Naive B cell (primary cell): ENCODE results near the gene SMURF2. TPM values are rescaled to one million over a fixed set of nuclear protein-coding genes. Genes with fewer than 3 reads are reported as not detected.
A peak's percentile ranks its signal among the peaks of the same experiment; 100 is the strongest.

ENCODE experiments used
- ATAC-seq, 2 donors: fragments of 150-1000 bp; cut with Tn5 transposase; 2 replicates each; pipeline ENCODE4 v1.10.0; 2021; ENCODE audit warnings: low read depth in 2 of 2, mild to moderate bottlenecking in 2 of 2, moderate library complexity in 2 of 2
- DNase-seq: peaks from one replicate; pipeline ENCODE4 v3.0.0; 2022
- H3K27ac Mint-ChIP-seq, 6 donors: one replicate each; pipeline ENCODE4 v1.8.0; 2020 to 2022; ENCODE audit warnings: mild to moderate bottlenecking in 6 of 6, mixed read lengths in 6 of 6, moderate library complexity in 5 of 6, inconsistent platforms in 2 of 6
- H3K27me3 Mint-ChIP-seq, 3 donors: one replicate each; pipeline ENCODE4 v1.8.0; 2021 to 2022; ENCODE audit warnings: mixed read lengths in 3 of 3, mild to moderate bottlenecking in 1 of 3
- H3K36me3 Mint-ChIP-seq, 2 donors: one replicate each; pipeline ENCODE4 v1.8.0; 2020 to 2022; ENCODE audit warnings: mixed read lengths in 2 of 2, inconsistent platforms in 1 of 2, mild to moderate bottlenecking in 1 of 2
- H3K4me1 Mint-ChIP-seq, 3 donors: one replicate each; pipeline ENCODE4 v1.8.0; 2020 to 2022; ENCODE audit warnings: mixed read lengths in 3 of 3, inconsistent platforms in 1 of 3, mild to moderate bottlenecking in 1 of 3, moderate library complexity in 1 of 3
- H3K4me3 Mint-ChIP-seq, 8 donors: one replicate each; pipeline ENCODE4 v1.8.0; 2020 to 2022; ENCODE audit warnings: mild to moderate bottlenecking in 8 of 8, mixed read lengths in 8 of 8, moderate library complexity in 8 of 8, inconsistent platforms in 2 of 8
- H3K9me3 Mint-ChIP-seq, 7 donors: one replicate each; pipeline ENCODE4 v1.8.0; 2020 to 2022; ENCODE audit warnings: mixed read lengths in 7 of 7, mild to moderate bottlenecking in 5 of 7, inconsistent platforms in 2 of 7, moderate library complexity in 1 of 7
- polyA plus RNA-seq, 6 donors: library from polyadenylated mRNA; unstranded; fragments of 300-500 nt; fragmentation: Illumina TruSeq; gene quantifications; one replicate each; pipeline ENCODE4 v1.2.3, GENCODE V29; 2021; ENCODE audit warnings: low read depth in 6 of 6

The SMURF2 gene
- polyA plus RNA-seq, 6 donors from 2014 or later = 6.9 to 12.8 (median 10.3) TPM

DNA sequence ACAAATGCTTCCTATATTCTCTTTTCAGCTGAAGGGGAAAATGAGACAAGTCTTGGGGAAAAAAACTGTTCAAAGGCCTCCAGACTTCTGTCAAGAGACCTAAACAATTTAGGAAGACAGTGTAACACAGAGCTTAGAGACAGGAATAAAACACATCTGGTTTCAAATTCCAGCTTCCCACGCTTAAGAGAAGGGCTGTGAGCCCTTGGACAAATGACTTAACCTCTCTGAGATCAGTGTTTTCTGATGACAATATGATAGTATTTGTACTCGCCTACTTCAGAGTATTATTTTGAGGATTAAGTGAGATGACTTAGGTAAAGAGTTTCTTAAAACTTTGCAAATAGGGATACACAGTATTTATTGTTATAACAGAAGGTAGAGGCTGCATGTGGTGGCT lies 29.5 kb downstream of the SMURF2 start:
- no peak for DNase-seq
- peaks cover 47 to 64% (median 58%) of the 10 kb centered on the region in 3 donors for H3K4me1 Mint-ChIP-seq
- ATAC-seq = no peak
- H3K27me3 Mint-ChIP-seq = no peaks in the 10 kb centered on the region
- no peaks in the 10 kb centered on the region for H3K36me3 Mint-ChIP-seq
- no peaks in the 10 kb centered on the region for H3K9me3 Mint-ChIP-seq
- H3K27ac Mint-ChIP-seq = peak overlapping the region in 3 of 6 donors; percentile 26 to 56 (median 26)
- no peak overlapping the region for H3K4me3 Mint-ChIP-seq

DNA sequence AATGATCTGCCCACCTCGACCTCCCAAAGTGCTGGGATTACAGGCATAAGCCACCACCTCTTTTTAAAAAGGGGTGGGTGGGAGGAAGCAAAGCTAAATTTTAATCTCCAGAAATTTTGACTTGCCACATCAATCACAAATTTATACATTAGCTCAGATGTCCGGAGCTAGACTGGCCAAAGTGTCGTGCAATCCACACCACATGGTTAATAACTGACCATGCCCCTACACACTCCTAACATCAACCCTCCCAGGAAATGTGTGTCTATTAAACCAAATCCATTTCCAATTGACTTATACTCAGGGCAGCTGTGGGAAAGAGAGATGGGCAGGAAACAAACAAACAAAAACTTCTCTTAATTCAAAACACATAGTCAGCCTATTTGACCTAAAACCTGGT lies 29.9 kb downstream of the SMURF2 start:
- no peak for ATAC-seq
- H3K4me3 Mint-ChIP-seq = no peak overlapping the region
- no peak for DNase-seq
- H3K27me3 Mint-ChIP-seq = no peaks in the 10 kb centered on the region
- H3K36me3 Mint-ChIP-seq = no peaks in the 10 kb centered on the region
- H3K4me1 Mint-ChIP-seq = peaks cover 51 to 68% (median 58%) of the 10 kb centered on the region in 3 donors
- H3K27ac Mint-ChIP-seq = peak overlapping the region in 2 of 6 donors; percentile 26 to 56
- no peaks in the 10 kb centered on the region for H3K9me3 Mint-ChIP-seq

DNA sequence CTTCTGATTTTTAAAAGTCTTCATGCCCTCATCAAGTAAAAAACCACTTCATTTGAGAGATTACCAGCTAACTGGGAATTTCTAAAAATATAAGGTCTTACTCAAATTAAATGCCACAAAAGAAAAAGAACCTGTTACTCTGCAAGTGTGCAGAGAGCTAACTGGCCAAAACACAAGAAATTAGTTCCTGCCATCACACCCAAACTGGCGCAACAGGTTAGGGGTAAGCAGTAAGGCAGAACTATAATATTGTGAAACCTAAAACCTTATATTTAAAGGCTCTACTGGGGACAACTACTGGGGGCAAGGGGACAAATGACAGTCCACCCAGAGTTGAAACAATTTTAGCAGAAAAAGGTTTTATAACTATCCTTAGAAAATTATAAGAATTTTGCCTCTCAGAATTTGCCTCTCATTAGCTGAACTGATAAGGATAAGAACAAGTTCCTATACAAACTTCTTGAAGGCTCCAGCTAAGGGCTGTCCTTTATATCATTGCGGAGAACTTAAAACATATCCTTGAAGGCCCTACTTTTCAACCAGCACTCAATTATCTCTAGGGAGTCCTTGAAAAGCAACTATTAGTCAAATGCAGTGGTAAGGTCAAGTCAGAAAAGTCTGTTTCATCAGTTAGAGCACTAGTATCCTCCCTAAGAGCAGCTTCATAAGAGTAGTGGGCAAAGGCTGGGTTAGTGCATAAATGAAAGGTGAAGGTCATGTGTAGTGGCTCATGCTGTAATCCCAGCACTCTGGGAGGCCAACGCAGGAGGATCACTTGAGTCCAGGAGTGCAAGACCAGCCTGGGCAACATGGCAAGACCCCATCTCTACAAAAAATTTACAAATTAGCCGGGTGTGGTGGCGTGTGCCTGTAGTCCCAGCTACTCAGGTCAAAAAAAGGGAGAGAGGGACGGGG lies 31.5 kb downstream of the SMURF2 start:
- no peak overlapping the region for H3K4me3 Mint-ChIP-seq
- H3K27me3 Mint-ChIP-seq = no peaks in the 10 kb centered on the region
- peak overlapping the region in 3 of 6 donors; percentile 47 to 73 (median 49) for H3K27ac Mint-ChIP-seq
- peaks cover 0 to 2% of the 10 kb centered on the region in 2 donors for H3K36me3 Mint-ChIP-seq
- H3K9me3 Mint-ChIP-seq = no peaks in the 10 kb centered on the region
- DNase-seq (no peak), ATAC-seq (no peak)
- H3K4me1 Mint-ChIP-seq = peaks cover 45 to 65% (median 59%) of the 10 kb centered on the region in 3 donors

DNA sequence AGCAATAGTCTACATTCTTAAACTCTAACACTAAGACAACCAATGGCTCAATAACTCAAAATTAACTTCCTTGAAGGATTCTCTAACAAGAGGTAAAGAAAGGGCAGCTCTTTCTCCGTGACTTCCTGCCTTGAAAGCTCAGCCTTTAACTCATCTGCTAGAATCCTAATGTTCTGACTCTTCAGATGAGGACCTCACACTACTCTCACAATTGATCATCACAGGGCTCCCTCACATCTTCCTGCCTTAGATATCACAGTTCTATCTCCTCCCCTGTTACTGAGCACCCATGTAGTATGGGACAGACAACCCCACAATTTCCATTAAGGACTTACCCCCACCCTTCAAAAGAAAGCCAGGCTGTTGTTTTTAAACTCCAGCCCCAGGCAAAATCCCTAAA lies 33.5 kb downstream of the SMURF2 start:
- DNase-seq (no peak), ATAC-seq (no peak)
- Mint-ChIP-seq H3K4me1 (peaks cover 35 to 58% (median 50%) of the 10 kb centered on the region in 3 donors), H3K27me3 (no peaks in the 10 kb centered on the region), H3K4me3 (no peak overlapping the region), H3K9me3 (no peaks in the 10 kb centered on the region), H3K27ac (peak overlapping the region in 1 of 6 donors; percentile 11), H3K36me3 (peaks cover 0 to 4% of the 10 kb centered on the region in 2 donors)

DNA sequence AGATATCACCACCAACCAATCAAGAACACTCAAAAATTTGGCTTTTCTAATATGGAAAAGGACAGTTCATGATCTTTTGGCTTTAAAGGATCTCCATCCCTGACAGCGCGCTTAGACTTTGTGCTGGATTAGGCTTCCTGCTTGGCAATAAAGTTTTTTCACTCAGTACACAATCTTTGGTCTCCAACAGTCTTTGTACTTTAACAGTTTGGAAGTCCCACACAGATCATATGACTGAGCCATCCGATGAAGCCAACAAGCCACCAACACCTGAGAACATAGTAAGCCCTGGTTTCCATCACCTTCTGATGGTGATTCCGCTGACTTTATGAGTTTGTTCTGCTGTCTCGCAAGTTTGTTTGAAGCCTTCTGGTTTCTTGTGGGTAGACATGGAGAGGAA lies 34.3 kb downstream of the SMURF2 start:
- DNase-seq = no peak
- peaks cover 0 to 4% of the 10 kb centered on the region in 2 donors for H3K36me3 Mint-ChIP-seq
- H3K27ac Mint-ChIP-seq = peak overlapping the region in 1 of 6 donors; percentile 52
- no peaks in the 10 kb centered on the region for H3K9me3 Mint-ChIP-seq
- peaks cover 42 to 66% (median 46%) of the 10 kb centered on the region in 3 donors for H3K4me1 Mint-ChIP-seq
- H3K27me3 Mint-ChIP-seq = no peaks in the 10 kb centered on the region
- ATAC-seq = no peak
- no peak overlapping the region for H3K4me3 Mint-ChIP-seq

DNA sequence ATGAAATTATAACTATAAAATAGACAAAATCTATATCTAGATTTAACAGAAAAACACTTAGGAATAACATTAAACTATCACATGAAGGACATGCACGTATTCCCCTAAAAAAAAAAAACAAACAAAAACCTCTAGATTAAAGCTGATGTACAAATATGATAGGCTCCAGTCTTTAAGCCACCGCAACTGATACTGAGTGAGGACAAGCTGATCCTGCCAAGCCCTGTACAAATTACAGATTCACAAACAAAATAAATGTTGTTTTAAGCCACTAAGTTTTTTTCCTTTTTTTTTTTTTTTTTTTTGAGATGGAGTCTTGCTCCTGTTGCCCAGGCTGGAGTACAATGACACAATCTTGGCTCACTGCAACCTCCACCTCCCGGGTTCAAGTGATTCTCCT lies 35.3 kb downstream of the SMURF2 start:
- no peak overlapping the region for H3K4me3 Mint-ChIP-seq
- ATAC-seq = no peak
- no peaks in the 10 kb centered on the region for H3K27me3 Mint-ChIP-seq
- peak overlapping the region in 1 of 6 donors; percentile 40 for H3K27ac Mint-ChIP-seq
- no peak for DNase-seq
- H3K9me3 Mint-ChIP-seq = no peaks in the 10 kb centered on the region
- peaks cover 0 to 4% of the 10 kb centered on the region in 2 donors for H3K36me3 Mint-ChIP-seq
- H3K4me1 Mint-ChIP-seq = peaks cover 42 to 66% (median 43%) of the 10 kb centered on the region in 3 donors

DNA sequence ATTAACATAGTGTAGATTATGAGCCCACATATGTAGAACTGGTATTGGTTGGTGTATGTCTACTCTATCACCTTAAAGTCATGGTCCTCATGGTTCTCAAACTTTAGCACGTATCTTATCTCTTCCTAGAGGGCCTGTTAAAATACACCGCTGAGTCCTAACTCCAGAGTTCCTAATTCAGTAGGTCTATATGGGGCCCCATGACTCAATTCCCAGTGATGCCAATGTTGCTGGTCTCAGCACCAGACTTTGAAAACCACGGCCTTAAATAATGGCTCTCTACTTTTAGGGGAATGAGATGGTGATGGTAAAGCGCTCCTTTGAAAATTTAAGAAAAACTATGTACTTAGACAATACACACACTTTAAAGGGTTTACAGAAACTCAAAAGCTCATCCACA lies 36.6 kb downstream of the SMURF2 start:
- Mint-ChIP-seq H3K9me3 (no peaks in the 10 kb centered on the region), H3K4me1 (peaks cover 31 to 53% (median 31%) of the 10 kb centered on the region in 3 donors), H3K27me3 (no peaks in the 10 kb centered on the region), H3K27ac (peak overlapping the region in 2 of 6 donors; percentile 1 to 56), H3K4me3 (no peak overlapping the region), H3K36me3 (peaks cover 0 to 4% of the 10 kb centered on the region in 2 donors)
- ATAC-seq (no peak), DNase-seq (no peak)

DNA sequence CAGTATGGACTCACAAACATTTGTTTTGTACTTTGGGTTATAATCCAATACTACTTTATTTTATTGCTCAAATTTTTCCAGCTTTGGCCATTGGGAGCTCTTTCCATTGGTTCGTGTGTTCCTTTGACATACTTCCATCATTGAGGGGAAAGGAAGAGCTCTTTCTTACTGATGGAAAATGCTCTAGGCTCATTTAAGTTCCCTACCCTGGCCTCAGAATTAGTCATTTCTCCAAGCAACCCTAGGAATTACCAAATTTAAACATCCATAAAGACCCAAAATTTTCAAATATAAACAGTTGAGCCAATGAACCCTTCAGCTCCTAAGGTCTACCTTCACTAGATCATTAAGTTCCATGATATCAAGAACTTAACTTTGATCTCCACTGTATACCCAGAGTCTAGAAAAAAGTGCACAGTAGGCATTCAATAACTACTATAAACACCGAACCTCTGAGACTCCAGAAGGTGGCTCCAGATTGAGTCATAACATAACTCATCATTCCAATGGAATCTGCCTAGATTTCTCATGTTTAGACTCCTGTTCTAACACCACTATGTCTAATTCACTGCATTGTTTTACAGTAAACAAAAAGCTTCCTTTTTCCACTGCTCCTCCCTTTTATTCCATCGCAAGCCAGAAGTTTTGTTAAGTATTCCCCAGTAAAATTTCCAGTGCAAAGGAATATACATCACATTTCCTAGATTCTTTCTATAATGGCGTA lies 39.0 kb downstream of the SMURF2 start:
- no peak for ATAC-seq
- no peak overlapping the region for H3K4me3 Mint-ChIP-seq
- peaks cover 0 to 4% of the 10 kb centered on the region in 2 donors for H3K36me3 Mint-ChIP-seq
- peaks cover 18 to 44% (median 19%) of the 10 kb centered on the region in 3 donors for H3K4me1 Mint-ChIP-seq
- no peaks in the 10 kb centered on the region for H3K27me3 Mint-ChIP-seq
- no peak overlapping the region for H3K27ac Mint-ChIP-seq
- H3K9me3 Mint-ChIP-seq = no peaks in the 10 kb centered on the region
- no peak for DNase-seq

DNA sequence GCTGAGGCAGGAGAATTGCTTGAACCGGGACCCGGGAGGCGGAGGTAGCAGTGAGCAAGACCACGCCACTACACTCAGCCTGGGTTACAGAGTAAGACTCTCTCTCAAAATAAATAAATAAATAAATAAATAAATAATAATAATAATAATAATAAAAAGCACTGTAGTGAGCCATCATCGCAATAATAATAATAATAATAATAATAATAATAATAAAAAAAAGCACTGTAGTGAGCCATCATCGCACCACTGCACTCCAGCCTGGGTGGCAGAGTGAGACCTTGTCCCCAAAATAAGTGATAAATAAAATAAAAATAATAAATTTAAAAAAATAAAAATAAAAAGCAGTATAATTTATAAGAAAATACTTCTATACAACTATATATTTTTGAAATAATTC lies 40.3 kb downstream of the SMURF2 start:
- H3K9me3 Mint-ChIP-seq = no peaks in the 10 kb centered on the region
- ATAC-seq (no peak), DNase-seq (no peak)
- no peak overlapping the region for H3K27ac Mint-ChIP-seq
- H3K27me3 Mint-ChIP-seq = no peaks in the 10 kb centered on the region
- H3K36me3 Mint-ChIP-seq = peaks cover 0 to 4% of the 10 kb centered on the region in 2 donors
- H3K4me1 Mint-ChIP-seq = peaks cover 12 to 36% (median 22%) of the 10 kb centered on the region in 3 donors
- no peak overlapping the region for H3K4me3 Mint-ChIP-seq

DNA sequence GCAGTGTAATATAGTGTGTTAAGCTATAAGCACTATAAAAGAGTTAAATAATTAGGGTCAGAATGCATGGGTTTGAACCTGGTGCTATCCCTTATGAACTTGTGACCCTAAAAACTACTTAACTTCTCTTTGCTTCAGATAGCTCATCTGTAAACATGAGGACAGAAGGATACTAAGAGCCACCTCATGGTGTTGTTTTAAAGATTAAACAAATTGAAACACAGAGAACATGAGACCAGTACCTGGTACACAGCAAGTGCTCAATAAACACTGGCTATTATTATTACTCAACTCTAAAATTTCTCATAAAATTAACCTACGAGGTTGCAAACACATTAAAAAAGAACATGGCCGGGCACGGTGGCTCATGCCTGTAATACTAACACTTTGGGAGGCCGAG lies 43.3 kb downstream of the SMURF2 start:
- ATAC-seq = no peak
- no peak for DNase-seq
- H3K4me1 Mint-ChIP-seq = peaks cover 23 to 40% (median 33%) of the 10 kb centered on the region in 3 donors
- no peaks in the 10 kb centered on the region for H3K27me3 Mint-ChIP-seq
- H3K9me3 Mint-ChIP-seq = no peaks in the 10 kb centered on the region
- H3K36me3 Mint-ChIP-seq = no peaks in the 10 kb centered on the region
- H3K27ac Mint-ChIP-seq = peak overlapping the region in 1 of 6 donors; percentile 38
- no peak overlapping the region for H3K4me3 Mint-ChIP-seq

DNA sequence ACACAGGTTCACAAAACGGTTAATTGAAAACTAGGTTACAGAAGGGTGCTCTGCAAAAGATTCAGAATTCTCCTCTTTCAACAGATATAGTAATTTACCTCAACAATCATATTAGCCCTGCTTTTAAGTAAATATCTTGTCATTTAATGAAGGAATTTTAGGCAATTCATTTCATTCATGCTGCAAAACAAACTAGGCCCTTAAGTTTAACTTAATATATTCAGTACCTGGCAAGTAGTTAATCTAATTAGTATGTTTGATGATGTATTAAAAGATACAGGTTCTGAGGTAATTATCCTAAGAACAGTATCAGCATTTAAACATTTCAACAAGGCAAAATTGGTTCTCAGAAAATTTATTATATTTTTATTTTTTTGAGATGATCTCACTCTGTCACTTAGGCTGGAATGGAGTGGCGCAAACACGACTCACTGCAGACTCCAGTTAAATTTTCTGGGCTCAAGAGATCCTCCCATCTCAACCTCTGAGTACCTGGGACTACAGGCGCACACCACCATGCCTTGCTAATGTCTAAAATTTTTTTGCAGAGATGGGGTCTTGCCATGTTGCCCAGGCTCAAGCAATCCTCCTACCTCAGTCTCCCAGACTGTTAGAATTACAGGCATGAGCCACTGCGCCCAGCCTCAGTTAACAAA lies 44.9 kb downstream of the SMURF2 start:
- H3K27me3 Mint-ChIP-seq = no peaks in the 10 kb centered on the region
- H3K4me1 Mint-ChIP-seq = peaks cover 20 to 44% (median 34%) of the 10 kb centered on the region in 3 donors
- DNase-seq = no peak
- peak overlapping the region in 2 of 6 donors; percentile 33 to 52 for H3K27ac Mint-ChIP-seq
- no peak overlapping the region for H3K4me3 Mint-ChIP-seq
- no peaks in the 10 kb centered on the region for H3K9me3 Mint-ChIP-seq
- no peak for ATAC-seq
- no peaks in the 10 kb centered on the region for H3K36me3 Mint-ChIP-seq

DNA sequence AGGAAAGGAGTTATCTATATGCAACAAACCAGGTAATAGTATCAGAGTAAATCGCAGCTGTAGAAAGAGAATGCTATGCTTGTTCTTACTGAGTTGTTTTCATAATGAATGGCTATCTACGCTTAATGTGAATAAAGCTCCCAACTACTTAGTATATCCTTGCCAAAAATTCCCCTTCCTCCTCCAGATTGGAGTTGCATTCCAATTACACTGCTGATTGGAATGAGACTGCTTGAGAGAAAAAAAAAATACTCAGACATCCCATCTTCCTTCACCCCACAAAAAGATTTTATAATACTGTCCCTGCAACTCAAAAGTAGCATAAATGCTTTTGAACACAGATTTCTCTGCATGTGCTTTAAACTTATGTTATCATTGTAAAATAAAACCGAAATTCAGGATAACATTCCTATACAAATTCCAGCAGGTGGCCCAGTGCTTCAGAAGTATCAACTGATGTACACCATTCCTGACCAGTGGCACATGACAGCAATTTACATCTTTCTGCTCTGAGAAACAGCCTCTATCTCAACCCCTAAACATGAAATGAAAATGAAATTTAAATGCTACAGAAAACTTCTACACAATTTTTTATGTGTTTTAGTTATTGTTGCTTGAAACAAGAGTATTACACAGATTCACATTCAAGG lies 47.0 kb downstream of the SMURF2 start:
- H3K36me3 Mint-ChIP-seq = no peaks in the 10 kb centered on the region
- no peak overlapping the region for H3K4me3 Mint-ChIP-seq
- no peak for DNase-seq
- H3K9me3 Mint-ChIP-seq = peaks cover 0 to 4% (median 0%) of the 10 kb centered on the region in 7 donors
- no peaks in the 10 kb centered on the region for H3K27me3 Mint-ChIP-seq
- H3K27ac Mint-ChIP-seq = peak overlapping the region in 2 of 6 donors; percentile 4 to 63
- H3K4me1 Mint-ChIP-seq = peaks cover 20 to 44% (median 33%) of the 10 kb centered on the region in 3 donors
- ATAC-seq = no peak
